ENCODE measurements around the gene ANKRD36B. TPM values are rescaled to one million over a fixed set of nuclear protein-coding genes. Genes with fewer than 3 reads are reported as not detected.
A peak's percentile ranks its signal among the peaks of the same experiment; 100 is the strongest.
"Not testable (repeated sequence)": the region's sequence is repeated elsewhere in the genome, so short reads cannot be mapped to it uniquely, and the experiment has no call there.

Gene ANKRD36B
- polyA plus RNA-seq, 3 donors from 2014 or later, result 5.5 to 22.7 (median 6.7) TPM

GRCh38 chr2:97596180-97596579 is 6.5 kb upstream of the ANKRD36B start:
- not testable (repeated sequence) for DNase-seq, H3K4me1 Mint-ChIP-seq, H3K9me3 Mint-ChIP-seq, H3K36me3 Mint-ChIP-seq, H3K4me3 Mint-ChIP-seq, H3K27ac Mint-ChIP-seq
- H3K27me3 Mint-ChIP-seq (ENCODE audit: low read depth in 3 of 3), result peaks cover 7 to 25% (median 9%) of the 10 kb centered on the region in 3 donors

- H3K4me3 Mint-ChIP-seq, H3K9me3 Mint-ChIP-seq, H3K36me3 Mint-ChIP-seq, H3K27ac Mint-ChIP-seq, H3K4me1 Mint-ChIP-seq, DNase-seq: not testable (repeated sequence)
- peaks cover 4 to 10% (median 10%) of the 10 kb centered on the region in 3 donors for H3K27me3 Mint-ChIP-seq (ENCODE audit: low read depth in 3 of 3)
Measured at GRCh38 chr2:97593520-97593919, 3.8 kb upstream of the ANKRD36B start.

- H3K4me1 Mint-ChIP-seq; H3K36me3 Mint-ChIP-seq; H3K9me3 Mint-ChIP-seq; H3K27me3 Mint-ChIP-seq (ENCODE audit: low read depth in 3 of 3): not testable (repeated sequence)
- H3K27ac Mint-ChIP-seq, result peak overlapping the region; percentile 80 to 96 (median 90)
- peak overlapping the region; percentile 87 to 96 (median 92) for H3K4me3 Mint-ChIP-seq
- peak; percentile 80 to 83 (median 81) for DNase-seq
Measured at GRCh38 chr2:97590515-97591394, 1.1 kb upstream of the ANKRD36B start.

GRCh38 chr2:97589257-97589597 is 450 bp downstream of the ANKRD36B start:
- H3K9me3 Mint-ChIP-seq; H3K27me3 Mint-ChIP-seq (ENCODE audit: low read depth in 3 of 3); DNase-seq; H3K36me3 Mint-ChIP-seq; H3K4me1 Mint-ChIP-seq: not testable (repeated sequence)
- peak overlapping the region; percentile 95 to 99 (median 97) for H3K4me3 Mint-ChIP-seq
- H3K27ac Mint-ChIP-seq, result peak overlapping the region; percentile 81 to 99 (median 97)

GRCh38 chr2:97565674-97566073 is 24.0 kb downstream of the ANKRD36B start:
- not testable (repeated sequence) for H3K9me3 Mint-ChIP-seq; H3K27me3 Mint-ChIP-seq (ENCODE audit: low read depth in 3 of 3); H3K27ac Mint-ChIP-seq; H3K36me3 Mint-ChIP-seq; H3K4me1 Mint-ChIP-seq; H3K4me3 Mint-ChIP-seq; DNase-seq

- not testable (repeated sequence) for DNase-seq; H3K27ac Mint-ChIP-seq; H3K9me3 Mint-ChIP-seq; H3K4me3 Mint-ChIP-seq; H3K27me3 Mint-ChIP-seq (ENCODE audit: low read depth in 3 of 3); H3K4me1 Mint-ChIP-seq
- peaks cover 34 to 70% (median 36%) of the 10 kb centered on the region in 3 donors for H3K36me3 Mint-ChIP-seq
Measured at GRCh38 chr2:97552406-97552805, 37.3 kb downstream of the ANKRD36B start.

- H3K27me3 Mint-ChIP-seq (ENCODE audit: low read depth in 3 of 3); DNase-seq; H3K27ac Mint-ChIP-seq; H3K9me3 Mint-ChIP-seq; H3K4me3 Mint-ChIP-seq; H3K4me1 Mint-ChIP-seq: not testable (repeated sequence)
- peaks cover 30 to 72% (median 32%) of the 10 kb centered on the region in 3 donors for H3K36me3 Mint-ChIP-seq
Measured at GRCh38 chr2:97550498-97550897, 39.2 kb downstream of the ANKRD36B start.

GRCh38 chr2:97549058-97549457 is 40.6 kb downstream of the ANKRD36B start:
- not testable (repeated sequence) for DNase-seq; H3K9me3 Mint-ChIP-seq; H3K27me3 Mint-ChIP-seq (ENCODE audit: low read depth in 3 of 3); H3K4me1 Mint-ChIP-seq; H3K4me3 Mint-ChIP-seq; H3K27ac Mint-ChIP-seq
- peaks cover 23 to 69% (median 24%) of the 10 kb centered on the region in 3 donors for H3K36me3 Mint-ChIP-seq

GRCh38 chr2:97548536-97548935 is 41.1 kb downstream of the ANKRD36B start:
- not testable (repeated sequence) for H3K4me3 Mint-ChIP-seq; H3K27me3 Mint-ChIP-seq (ENCODE audit: low read depth in 3 of 3); H3K27ac Mint-ChIP-seq; H3K4me1 Mint-ChIP-seq; DNase-seq; H3K9me3 Mint-ChIP-seq
- peaks cover 19 to 64% (median 20%) of the 10 kb centered on the region in 3 donors for H3K36me3 Mint-ChIP-seq

GRCh38 chr2:97546711-97547110 is 43.0 kb downstream of the ANKRD36B start:
- Mint-ChIP-seq H3K4me1 (no peaks in the 10 kb centered on the region), H3K27me3 (ENCODE audit: low read depth in 3 of 3) (no peaks in the 10 kb centered on the region), H3K36me3 (peaks cover 14 to 56% (median 16%) of the 10 kb centered on the region in 3 donors), H3K27ac (no peak overlapping the region), H3K9me3 (no peaks in the 10 kb centered on the region), H3K4me3 (no peak overlapping the region)
- no peak for DNase-seq

GRCh38 chr2:97544911-97545310 is 44.8 kb downstream of the ANKRD36B start:
- H3K4me3 Mint-ChIP-seq; H3K27ac Mint-ChIP-seq; H3K27me3 Mint-ChIP-seq (ENCODE audit: low read depth in 3 of 3); H3K4me1 Mint-ChIP-seq; H3K9me3 Mint-ChIP-seq; DNase-seq: not testable (repeated sequence)
- H3K36me3 Mint-ChIP-seq, result peaks cover 8 to 54% (median 11%) of the 10 kb centered on the region in 3 donors

GRCh38 chr2:97525904-97526303 is 63.8 kb downstream of the ANKRD36B start:
- H3K27me3 Mint-ChIP-seq (ENCODE audit: low read depth in 3 of 3); H3K4me3 Mint-ChIP-seq; H3K4me1 Mint-ChIP-seq: not testable (repeated sequence)

GRCh38 chr2:97523816-97524215 is 65.9 kb downstream of the ANKRD36B start:
- DNase-seq; H3K9me3 Mint-ChIP-seq; H3K27me3 Mint-ChIP-seq (ENCODE audit: low read depth in 3 of 3); H3K4me1 Mint-ChIP-seq; H3K27ac Mint-ChIP-seq; H3K4me3 Mint-ChIP-seq: not testable (repeated sequence)
- peaks cover 0 to 27% (median 12%) of the 10 kb centered on the region in 3 donors for H3K36me3 Mint-ChIP-seq

More at GRCh38 chr2:97525904-97526303, 63.8 kb downstream of the ANKRD36B start:
- not testable (repeated sequence) for H3K9me3 Mint-ChIP-seq, DNase-seq, H3K27ac Mint-ChIP-seq
- H3K36me3 Mint-ChIP-seq, result peaks cover 0 to 35% (median 16%) of the 10 kb centered on the region in 3 donors

- not testable (repeated sequence) for H3K4me1 Mint-ChIP-seq; DNase-seq; H3K27me3 Mint-ChIP-seq (ENCODE audit: low read depth in 3 of 3); H3K9me3 Mint-ChIP-seq; H3K27ac Mint-ChIP-seq; H3K4me3 Mint-ChIP-seq
- peaks cover 0 to 21% (median 11%) of the 10 kb centered on the region in 3 donors for H3K36me3 Mint-ChIP-seq
Measured at GRCh38 chr2:97522916-97523555, 66.6 kb downstream of the ANKRD36B start.
